ENCODE measurements around the gene GLI2.

Gene GLI2

GRCh38 chr2:120739438-120740090 lies 3.9 kb downstream of the GLI2 start:
- DNase-seq: no peak

GRCh38 chr2:120740375-120740764 lies 4.7 kb downstream of the GLI2 start:
- DNase-seq: no peak

DNA sequence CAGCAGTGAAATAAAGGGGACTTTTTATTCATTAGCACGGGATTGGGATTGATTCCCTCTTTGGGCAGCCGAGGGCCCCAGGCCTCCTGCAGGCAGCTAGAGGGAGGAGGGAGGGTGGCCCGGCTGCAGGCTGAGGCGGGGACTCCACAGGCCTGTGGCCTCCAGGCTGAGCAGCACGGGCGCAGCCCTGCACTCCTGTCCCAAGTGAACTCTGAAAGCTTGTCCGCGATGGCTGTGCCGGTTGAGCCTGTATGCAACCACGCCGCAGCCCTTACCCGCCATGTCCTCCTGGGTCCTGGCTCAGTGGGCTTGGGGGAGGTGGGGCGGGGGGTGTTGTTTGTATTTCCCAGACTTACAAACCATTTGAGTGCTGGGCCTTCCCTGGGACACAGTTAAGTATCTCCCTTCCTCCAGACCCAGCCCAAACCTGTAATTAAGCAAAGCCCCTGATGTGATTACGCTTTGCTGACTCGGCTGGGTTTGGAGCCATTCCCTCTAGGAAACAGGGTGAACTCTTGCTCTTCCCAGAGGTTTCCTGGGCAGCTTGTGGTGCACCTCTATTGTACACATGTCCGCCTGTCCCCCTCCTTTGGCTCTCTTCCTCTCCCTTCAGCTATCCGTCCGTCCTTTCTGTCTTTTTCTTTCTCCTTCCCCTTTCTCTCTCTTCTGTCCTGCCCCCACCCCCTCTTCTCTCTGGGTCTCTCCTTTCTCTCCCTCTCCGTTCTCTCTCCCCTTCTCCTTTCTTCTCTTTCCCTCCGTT lies 5.3 kb downstream of the GLI2 start:
- no peak for DNase-seq

DNA sequence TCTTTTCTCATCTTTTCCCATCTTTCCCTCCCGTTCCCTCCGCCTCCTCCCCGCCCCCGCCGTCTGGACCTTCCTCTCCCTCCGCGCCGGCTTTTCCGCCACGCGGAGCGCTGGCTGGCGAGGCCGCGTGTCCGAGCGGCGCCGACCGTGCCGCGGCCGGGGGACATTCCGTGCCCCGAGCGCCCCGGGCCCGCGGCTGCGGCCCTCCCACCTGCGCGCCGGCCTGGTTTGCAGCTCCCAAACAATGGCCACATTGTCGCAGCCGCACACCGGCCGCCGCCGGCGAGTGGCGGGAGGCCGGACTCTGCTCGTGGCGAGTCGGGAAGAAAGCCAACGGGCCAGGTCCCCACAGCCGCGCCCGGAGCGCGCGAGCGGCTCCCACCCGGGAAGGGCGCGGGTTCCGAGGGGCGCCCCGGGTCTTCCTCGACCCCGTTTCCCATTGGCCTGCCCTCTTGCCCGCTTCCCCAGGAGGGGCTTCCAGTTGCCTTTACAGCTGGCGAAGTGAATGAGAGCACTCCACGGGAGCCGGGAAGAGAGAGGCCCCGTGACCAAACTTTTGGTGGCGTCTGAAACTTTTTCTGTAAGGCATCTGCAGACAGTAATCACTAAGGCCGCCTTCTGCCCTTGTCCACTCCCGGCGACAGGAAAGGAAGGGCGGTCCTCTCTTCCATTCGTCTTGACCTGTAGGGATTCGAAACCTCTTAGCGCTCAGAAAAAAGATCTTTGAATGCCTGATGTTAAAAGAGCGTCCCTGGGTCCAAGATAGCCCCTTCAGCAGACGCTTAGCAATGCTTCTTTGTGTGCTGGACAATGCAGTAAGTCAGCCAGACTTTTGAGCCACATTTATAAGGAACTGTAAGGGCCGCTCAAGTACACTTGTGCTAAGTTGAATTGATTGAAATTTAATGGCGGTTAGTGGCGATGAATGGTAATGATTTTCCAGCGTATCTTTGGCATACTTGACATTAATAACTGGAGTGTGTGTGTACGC lies 6.2 kb downstream of the GLI2 start:
- no peak for DNase-seq

DNA sequence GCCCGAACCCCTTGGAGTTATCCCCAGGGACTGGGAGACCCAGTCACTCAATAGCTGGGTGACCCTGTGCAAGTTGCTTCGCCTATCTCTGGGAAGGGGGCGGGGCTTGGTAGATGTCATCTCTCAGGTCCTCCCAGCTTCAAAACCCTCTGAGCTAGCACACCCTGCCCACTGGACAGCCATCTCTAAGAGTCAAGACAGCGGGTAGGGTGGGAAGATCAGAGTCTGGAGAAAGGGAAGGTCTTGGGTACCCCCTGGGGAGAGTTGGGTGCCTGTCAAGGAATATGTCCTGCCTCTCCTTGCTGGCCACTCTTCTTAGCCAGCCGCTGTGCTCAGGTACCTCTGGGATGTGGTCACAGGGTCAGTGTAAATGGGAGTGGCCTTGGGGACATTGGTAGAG lies 8.0 kb downstream of the GLI2 start:
- no peak for DNase-seq

DNA sequence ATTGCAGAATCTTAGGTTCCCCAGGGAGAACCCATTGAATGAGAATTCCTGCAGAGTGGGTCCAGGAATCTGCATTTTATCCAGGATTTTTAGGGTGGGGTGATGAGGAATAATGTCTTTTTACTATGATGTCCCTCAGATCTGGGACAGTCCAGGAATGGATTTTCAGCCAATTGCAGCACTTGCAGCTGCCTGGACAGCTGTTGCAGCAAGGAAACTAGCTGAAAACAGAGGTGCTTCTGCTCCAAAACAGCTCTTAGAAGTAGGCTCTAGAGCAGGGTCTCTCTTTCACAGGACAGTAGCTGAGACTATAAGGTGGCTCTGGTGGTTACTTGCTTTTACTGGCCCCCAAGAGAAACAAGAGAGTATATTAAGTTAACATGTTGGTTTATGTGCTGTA lies 9.1 kb downstream of the GLI2 start:
- DNase-seq: no peak

- DNase-seq: no peak
Observed at GRCh38 chr2:120745420-120746111, 9.9 kb downstream of the GLI2 start.

GRCh38 chr2:120746144-120746543 lies 10.5 kb downstream of the GLI2 start:
- DNase-seq: no peak

GRCh38 chr2:120747281-120747680 lies 11.6 kb downstream of the GLI2 start:
- DNase-seq: no peak

DNA sequence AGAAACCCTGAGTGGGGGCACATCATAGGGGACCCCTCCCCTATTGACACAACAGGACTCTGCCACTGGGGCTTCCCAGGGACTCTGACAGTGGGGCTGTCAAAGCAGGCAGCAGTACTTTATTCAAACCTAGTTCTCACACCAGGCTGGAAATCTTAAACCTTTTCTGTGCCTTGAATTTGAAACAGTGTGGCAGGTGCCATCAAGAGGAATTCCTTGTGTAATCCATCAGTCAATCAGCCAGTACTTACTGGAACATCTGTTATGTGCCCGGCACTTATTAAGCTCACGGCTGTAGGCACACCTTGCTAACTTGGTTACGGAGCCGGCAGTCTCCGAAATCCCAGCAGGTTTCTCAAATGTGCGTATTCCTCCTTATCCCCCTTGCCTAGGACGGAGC lies 12.0 kb downstream of the GLI2 start:
- no peak for DNase-seq

DNA sequence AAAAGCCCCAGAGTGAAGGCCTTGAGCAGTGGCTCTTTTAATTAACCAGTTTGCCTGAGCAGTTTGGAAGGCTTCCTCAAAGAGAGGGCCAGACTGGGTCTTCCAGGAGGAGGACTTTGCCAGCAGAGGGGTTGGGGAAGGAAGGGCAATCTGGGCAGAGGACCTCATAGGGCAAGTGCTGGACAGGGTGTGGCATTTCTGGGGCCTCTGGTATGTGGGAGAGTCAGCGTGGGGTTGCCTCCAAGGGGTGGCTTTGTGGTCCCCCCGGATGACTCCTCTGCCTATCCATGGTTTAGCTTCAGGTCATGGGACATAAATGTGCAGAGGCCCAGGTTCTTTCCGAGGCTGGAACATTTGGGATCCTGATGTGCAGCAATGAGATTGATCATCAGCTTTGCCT lies 12.6 kb downstream of the GLI2 start:
- DNase-seq: no peak

GRCh38 chr2:120748741-120749140 lies 13.1 kb downstream of the GLI2 start:
- DNase-seq: no peak

- DNase-seq: no peak
Observed at GRCh38 chr2:120749506-120750431, 14.1 kb downstream of the GLI2 start.

DNA sequence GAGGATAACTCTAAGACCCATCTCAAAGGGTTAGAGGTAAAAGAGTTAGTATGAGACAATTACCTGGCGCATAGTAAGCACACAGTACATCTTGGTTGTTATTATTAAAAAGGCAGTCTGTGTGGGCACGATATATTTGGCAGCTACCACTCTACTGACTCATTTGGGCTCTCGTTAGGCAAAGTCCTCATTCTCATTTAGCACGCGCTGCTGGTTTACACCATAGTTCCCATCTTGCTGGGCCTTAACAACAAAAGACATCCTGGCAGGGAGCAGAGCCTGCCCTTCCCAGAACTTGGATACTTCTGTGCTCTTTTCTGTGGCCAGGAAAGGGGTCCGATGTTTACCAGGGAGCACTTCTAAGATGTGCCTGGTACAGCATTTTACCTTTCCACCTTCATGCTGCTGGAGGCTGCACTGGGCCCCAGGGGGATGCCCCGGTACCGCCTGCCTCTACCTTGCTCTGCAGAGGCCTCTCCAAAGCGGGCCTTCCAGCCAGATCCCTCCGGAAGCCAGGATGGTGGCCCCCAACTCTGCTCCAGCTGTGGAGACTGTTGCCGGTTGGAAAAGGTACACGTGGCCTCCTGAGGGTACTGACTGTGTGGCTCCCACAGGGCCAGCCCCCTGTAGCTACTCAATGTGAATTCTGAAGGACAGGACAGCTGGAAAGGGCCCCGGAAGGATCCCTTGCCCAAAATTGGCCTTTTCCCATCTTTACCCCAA lies 15.0 kb downstream of the GLI2 start:
- no peak for DNase-seq

- no peak for DNase-seq
Observed at GRCh38 chr2:120751553-120751952, 15.9 kb downstream of the GLI2 start.

GRCh38 chr2:120754067-120754960 lies 18.6 kb downstream of the GLI2 start:
- DNase-seq: no peak

DNA sequence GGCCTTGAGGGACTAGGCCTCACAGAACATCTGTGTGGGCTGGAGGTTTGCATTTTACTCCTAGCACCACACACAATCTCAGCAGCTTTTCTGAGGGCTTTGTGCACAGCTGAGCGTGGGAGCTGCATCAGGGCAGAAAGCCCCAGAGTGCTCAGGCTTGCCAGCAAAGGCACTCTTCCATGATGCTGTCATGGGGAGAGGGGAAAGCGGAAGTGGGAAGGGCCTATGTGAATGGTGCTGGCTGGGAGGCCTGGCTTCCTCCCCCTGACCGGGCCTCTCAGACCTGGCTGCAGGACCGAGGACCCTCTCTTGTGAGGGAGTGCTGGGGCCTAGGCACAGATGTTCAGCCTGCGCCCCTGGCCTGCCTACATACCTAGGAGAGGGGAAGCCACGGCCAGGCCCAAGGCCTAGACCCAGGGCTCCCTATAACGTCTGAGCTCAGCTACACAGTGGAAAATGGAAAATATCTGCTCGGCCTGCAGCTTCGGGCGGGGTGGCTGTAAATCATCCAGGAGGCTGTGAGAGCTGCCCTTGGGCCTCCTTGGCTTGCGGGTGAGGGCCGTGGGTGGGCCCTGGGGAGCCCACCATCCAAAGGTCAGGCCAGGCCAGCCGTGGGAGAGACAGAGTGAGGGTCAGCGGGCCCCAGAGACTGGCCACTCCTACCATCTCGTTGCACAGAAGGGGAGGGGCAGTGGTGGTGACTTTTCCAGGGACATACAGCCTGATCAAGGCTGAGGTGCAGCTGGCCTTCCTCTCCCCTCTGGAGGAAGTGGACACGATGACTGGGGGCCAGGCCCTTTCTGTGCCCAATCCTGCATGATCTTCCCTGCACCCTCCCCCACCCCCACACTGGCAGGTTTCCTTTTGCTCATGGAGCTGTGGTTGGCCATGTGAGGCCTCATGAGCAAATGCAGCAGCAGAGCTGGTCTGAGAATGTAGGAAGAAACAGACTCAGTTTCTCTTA lies 22.8 kb downstream of the GLI2 start:
- DNase-seq: no peak

- DNase-seq: no peak
Observed at GRCh38 chr2:120759543-120760331, 24.1 kb downstream of the GLI2 start.
